Ascending aorta (tissue), 2 donors: ENCODE data around the gene CERS5. TPM values are rescaled to one million over a fixed set of nuclear protein-coding genes. Genes with fewer than 3 reads are reported as not detected.

Source experiments
- DNase-seq, 2 donors: peaks; one replicate each; pipeline ENCODE4 v3.0.0-alpha.2; 2019; ENCODE audit warnings: low spot score in 2 of 2
- H3K27ac ChIP-seq, 2 donors: fragments of 200-600 bp; sonication (generic); one replicate each; pipeline ENCODE4 v1.5.1; 2016 to 2017; ENCODE audit warnings: mild to moderate bottlenecking in 1 of 2
- H3K27me3 ChIP-seq: fragments of 200-600 bp; sonication (generic); one replicate; pipeline ENCODE4 v1.5.1; 2017
- H3K36me3 ChIP-seq, 2 donors: fragments of 200-600 bp; sonication (generic); one replicate each; pipeline ENCODE4 v1.5.1; 2016
- H3K4me1 ChIP-seq, 2 donors: fragments of 200-600 bp; sonication (generic); one replicate each; pipeline ENCODE4 v1.5.1; 2016 to 2017; ENCODE audit warnings: mild to moderate bottlenecking in 1 of 2
- H3K4me3 ChIP-seq, 2 donors: fragments of 200-600 bp; sonication (generic); one replicate each; pipeline ENCODE4 v1.5.1; 2016 to 2017; ENCODE audit warnings: mild to moderate bottlenecking in 1 of 2
- H3K9me3 ChIP-seq, 2 donors: fragments of 200-600 bp; sonication (generic); one replicate each; pipeline ENCODE4 v1.5.1; 2016
- intact Hi-C: fragments of 100-400 bp; cut with DNase I; formaldehyde crosslinking; loops from one replicate; pipeline ENCODE4 v1.15.1; 2023
- total RNA-seq: library from RNA; depleted of rRNA; stranded (reverse); fragments of >200 nt; gene quantifications from one replicate; pipeline ENCODE4 v1.1.0, GENCODE V29; 2016
- TF ChIP-seq, protein P1 (sequence below), 3 experiments: fragments of 200-600 bp in 2 of 3; fragments of 450-650 bp in 1 of 3; sonication (generic) in 2 of 3; IDR thresholded peaks; one replicate each; pipeline ENCODE4 v1.5.1; 2016 to 2019; ENCODE audit warnings: antibody characterized with exemption in 3 of 3, mild to moderate bottlenecking in 1 of 3, moderate library complexity in 1 of 3

The CERS5 gene
- total RNA-seq, 1 donor from 2014 or later = 29.7 TPM

DNA sequence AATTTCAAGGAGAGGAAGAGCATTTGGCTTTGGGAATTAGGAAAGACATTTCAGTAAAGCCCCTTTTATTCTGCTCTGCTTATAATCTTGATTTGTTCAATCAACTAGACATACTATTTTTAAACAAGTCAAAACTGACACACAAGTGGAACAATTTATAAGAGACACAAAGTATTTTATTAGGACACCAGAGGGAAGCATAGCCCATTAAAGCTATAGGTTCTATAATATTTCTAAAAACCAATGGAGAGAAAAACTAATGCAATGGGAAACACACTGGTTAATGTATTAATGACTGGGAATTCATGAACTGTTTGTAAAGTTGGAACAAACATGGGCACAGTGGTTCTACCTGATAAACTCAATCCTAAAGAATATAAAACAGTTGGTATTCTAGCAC is 15.3 kb upstream of the CERS5 start:
- Histone ChIP-seq H3K4me3 (no peak overlapping the region), H3K27me3 (no peaks in the 10 kb centered on the region), H3K36me3 (peaks cover 38 to 44% of the 10 kb centered on the region in 2 donors), H3K9me3 (no peaks in the 10 kb centered on the region), H3K27ac (no peak overlapping the region), H3K4me1 (peaks cover 16 to 37% of the 10 kb centered on the region in 2 donors)
- TF ChIP-seq, protein P1, sequence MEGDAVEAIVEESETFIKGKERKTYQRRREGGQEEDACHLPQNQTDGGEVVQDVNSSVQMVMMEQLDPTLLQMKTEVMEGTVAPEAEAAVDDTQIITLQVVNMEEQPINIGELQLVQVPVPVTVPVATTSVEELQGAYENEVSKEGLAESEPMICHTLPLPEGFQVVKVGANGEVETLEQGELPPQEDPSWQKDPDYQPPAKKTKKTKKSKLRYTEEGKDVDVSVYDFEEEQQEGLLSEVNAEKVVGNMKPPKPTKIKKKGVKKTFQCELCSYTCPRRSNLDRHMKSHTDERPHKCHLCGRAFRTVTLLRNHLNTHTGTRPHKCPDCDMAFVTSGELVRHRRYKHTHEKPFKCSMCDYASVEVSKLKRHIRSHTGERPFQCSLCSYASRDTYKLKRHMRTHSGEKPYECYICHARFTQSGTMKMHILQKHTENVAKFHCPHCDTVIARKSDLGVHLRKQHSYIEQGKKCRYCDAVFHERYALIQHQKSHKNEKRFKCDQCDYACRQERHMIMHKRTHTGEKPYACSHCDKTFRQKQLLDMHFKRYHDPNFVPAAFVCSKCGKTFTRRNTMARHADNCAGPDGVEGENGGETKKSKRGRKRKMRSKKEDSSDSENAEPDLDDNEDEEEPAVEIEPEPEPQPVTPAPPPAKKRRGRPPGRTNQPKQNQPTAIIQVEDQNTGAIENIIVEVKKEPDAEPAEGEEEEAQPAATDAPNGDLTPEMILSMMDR (IDR thresholded peaks at IDR 0.05) = no peak
- no peak for DNase-seq
- intact Hi-C loops = loop anchor here (10.0 kb wide), 1 partner anchor 132 kb away; no protein-coding TSS in a partner anchor

- no peak overlapping the region for H3K4me3 ChIP-seq
- no peak for DNase-seq
- peaks cover 9 to 29% of the 10 kb centered on the region in 2 donors for H3K4me1 ChIP-seq
- TF ChIP-seq, protein P1 (IDR thresholded peaks at IDR 0.05) = no peak
- no peaks in the 10 kb centered on the region for H3K9me3 ChIP-seq
- H3K36me3 ChIP-seq = peaks cover 46 to 52% of the 10 kb centered on the region in 2 donors
- H3K27me3 ChIP-seq = no peaks in the 10 kb centered on the region
- H3K27ac ChIP-seq = no peak overlapping the region
- intact Hi-C loops = loop anchor here (10.0 kb wide), 1 partner anchor 133 kb away; no protein-coding TSS in a partner anchor
Observed at GRCh38 chr12:50181691-50182090, 14.5 kb upstream of the CERS5 start.

- no peak overlapping the region for H3K4me3 ChIP-seq
- TF ChIP-seq, protein P1 (IDR thresholded peaks at IDR 0.05) = no peak
- intact Hi-C loops = loop anchor here (1.0 kb wide), 2 partner anchors 87 to 100 kb away; no protein-coding TSS in a partner anchor
- DNase-seq = no peak
- H3K27me3 ChIP-seq = no peaks in the 10 kb centered on the region
- no peak overlapping the region for H3K27ac ChIP-seq
- no peaks in the 10 kb centered on the region for H3K9me3 ChIP-seq
- H3K36me3 ChIP-seq = peaks cover 36 to 47% of the 10 kb centered on the region in 2 donors
- no peaks in the 10 kb centered on the region for H3K4me1 ChIP-seq
Observed at GRCh38 chr12:50175716-50176026, 8.5 kb upstream of the CERS5 start.

DNA sequence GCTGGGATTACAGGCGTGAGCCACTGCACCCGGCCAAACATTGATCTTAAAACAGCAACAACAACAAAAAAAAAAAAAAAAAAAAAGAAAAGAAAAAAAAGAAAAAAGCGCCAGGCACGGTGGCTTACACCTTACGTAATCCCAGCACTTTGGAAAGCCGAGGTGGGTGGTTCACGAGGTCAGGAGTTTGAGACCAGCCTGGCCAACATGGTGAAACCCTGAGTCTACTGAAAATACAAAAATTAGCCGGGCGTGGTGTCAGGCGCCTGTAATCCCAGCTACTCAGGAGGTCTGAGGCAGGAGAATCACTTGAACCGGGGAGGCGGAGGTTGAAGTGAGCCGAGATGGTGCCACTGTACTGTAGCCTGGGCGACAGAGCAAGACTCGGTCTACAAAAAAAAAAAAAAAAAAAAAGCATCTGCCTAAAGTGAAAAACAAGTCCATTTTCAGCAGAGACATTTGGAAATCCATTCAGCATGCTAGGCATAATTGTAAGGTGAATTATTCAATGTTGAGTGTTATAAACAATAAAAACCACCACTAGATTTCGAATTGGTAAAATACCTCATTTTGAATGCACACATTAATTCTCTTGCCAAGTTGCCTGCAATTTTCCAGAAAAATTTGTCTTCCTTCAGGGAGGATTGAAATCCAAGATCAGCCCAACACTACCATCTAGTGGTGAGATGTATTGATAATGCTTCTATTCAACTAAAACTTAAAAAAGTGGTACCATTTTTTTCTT is 8.0 kb upstream of the CERS5 start:
- intact Hi-C loops = loop anchor here (1.0 kb wide), 2 partner anchors 87 to 100 kb away; no protein-coding TSS in a partner anchor
- H3K9me3 ChIP-seq = peaks cover 0 to under 1% of the 10 kb centered on the region in 2 donors
- H3K36me3 ChIP-seq = peaks cover 31 to 42% of the 10 kb centered on the region in 2 donors
- TF ChIP-seq, protein P1 (IDR thresholded peaks at IDR 0.05) = peak; percentile 51 to 73 (median 72)
- H3K27me3 ChIP-seq = no peaks in the 10 kb centered on the region
- DNase-seq = no peak
- H3K4me3 ChIP-seq = no peak overlapping the region
- H3K4me1 ChIP-seq = no peaks in the 10 kb centered on the region
- no peak overlapping the region for H3K27ac ChIP-seq

DNA sequence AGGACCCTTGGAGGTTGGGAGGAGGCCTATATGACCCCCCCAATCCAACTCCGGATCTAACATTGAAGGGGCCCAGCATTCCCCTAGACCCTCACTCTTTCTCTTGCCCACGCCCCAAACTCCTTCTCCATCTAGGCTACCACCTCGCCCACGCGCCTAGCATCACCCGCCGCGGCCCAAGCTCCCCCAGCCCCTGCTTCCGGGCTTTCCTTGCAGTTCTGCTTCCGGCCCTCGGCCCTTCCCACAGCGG is 445 bp downstream of the CERS5 start:
- intact Hi-C loops = loop anchor here (1.0 to 10.0 kb wide), 6 partner anchors 34 to 234 kb away; partner anchors contain the start of genes AQP5, COX14, LARP4 and RACGAP1
- no peak for DNase-seq
- Histone ChIP-seq H3K27ac (peak overlapping the region; percentile 98 to 99), H3K36me3 (no peaks in the 10 kb centered on the region), H3K27me3 (no peaks in the 10 kb centered on the region), H3K4me3 (peak overlapping the region; percentile 85 to 98), H3K4me1 (peaks cover 0 to 14% of the 10 kb centered on the region in 2 donors), H3K9me3 (peaks cover 0 to 10% of the 10 kb centered on the region in 2 donors)
- TF ChIP-seq, protein P1 (IDR thresholded peaks at IDR 0.05) = no peak
